ENCODE data around the gene ADARB2. TPM values are rescaled to one million over a fixed set of nuclear protein-coding genes. Genes with fewer than 3 reads are reported as not detected.

The ADARB2 gene
- total and polyA plus RNA-seq, 2 experiments from 2014 or later: 1.6 to 3.1 TPM

DNA sequence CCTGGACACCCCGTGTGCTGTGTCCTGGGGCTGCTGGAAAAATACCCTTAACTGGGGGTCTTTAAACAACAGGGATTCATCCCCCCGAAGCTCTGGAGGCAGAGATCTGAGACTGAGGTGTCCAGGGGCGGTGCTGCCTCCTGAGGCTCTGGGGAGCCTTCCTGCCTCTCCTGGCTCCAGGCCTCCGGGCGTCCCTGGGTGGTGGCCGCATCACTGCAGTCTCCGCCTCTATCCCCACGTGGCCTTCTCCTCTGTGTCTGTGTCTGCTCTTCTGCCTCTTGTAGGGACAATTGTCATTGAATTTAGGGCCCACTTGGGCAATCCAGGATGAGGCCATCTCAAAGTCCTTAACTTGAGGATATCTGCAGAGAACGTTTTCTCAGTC lies 464.6 kb downstream of the ADARB2 start:
- DNase-seq (ENCODE audit: low read depth in 1 of 2, low spot score in 1 of 2): no peak
- Histone ChIP-seq H3K27ac (no peak overlapping the region), H3K27me3 (no peaks in the 10 kb centered on the region), H3K4me1 (ENCODE audit: low read depth) (no peaks in the 10 kb centered on the region), H3K9me3 (ENCODE audit: low read depth) (no peaks in the 10 kb centered on the region), H3K36me3 (no peaks in the 10 kb centered on the region), H3K4me3 (no peak overlapping the region)
- TF ChIP-seq CTCF (IDR thresholded peaks at IDR 0.05; ENCODE audit: low read depth, low read length): no peak

DNA sequence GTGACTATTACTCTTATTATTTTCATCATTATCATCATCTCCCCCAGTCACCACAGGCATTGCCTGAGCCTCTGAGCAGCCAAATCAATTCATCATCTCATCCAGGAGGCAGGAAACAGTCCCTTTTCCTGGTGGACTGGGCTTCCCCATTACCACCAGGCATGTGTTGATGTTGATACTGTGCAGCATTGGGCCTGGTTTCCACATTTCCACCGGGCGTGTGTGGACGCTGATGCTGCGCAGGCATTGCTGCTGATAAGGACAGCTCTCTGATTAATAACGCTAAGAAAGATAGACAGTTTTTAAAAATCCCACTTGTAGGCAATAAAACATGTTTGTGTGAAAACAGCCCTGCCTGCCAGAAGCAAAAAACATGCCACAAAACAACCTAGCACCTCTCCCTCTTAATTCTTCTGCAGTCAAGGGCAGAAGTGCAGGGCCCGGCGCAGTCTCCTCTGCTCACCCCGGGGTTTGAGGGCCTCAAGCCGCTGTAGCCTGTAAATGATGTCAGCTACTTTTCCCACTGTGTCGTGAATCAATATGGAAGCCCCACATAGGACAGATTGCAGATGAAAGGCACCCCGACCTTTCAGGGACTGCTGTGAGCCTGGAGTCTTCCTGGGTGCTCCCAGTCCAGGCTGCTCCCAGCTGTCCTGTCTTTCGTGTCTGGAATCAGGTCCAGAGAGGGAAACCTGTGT lies 465.1 kb downstream of the ADARB2 start:
- no peak overlapping the region for H3K4me3 ChIP-seq
- no peaks in the 10 kb centered on the region for H3K27me3 ChIP-seq
- H3K27ac ChIP-seq: no peak overlapping the region
- no peak for DNase-seq (ENCODE audit: low read depth in 1 of 2, low spot score in 1 of 2)
- no peaks in the 10 kb centered on the region for H3K9me3 ChIP-seq (ENCODE audit: low read depth)
- no peaks in the 10 kb centered on the region for H3K4me1 ChIP-seq (ENCODE audit: low read depth)
- TF ChIP-seq CTCF (IDR thresholded peaks at IDR 0.05; ENCODE audit: low read depth, low read length): no peak
- no peaks in the 10 kb centered on the region for H3K36me3 ChIP-seq

GRCh38 chr10:1270906-1271305 lies 466.4 kb downstream of the ADARB2 start:
- Histone ChIP-seq H3K27me3 (no peaks in the 10 kb centered on the region), H3K4me1 (ENCODE audit: low read depth) (no peaks in the 10 kb centered on the region), H3K9me3 (ENCODE audit: low read depth) (no peaks in the 10 kb centered on the region), H3K36me3 (no peaks in the 10 kb centered on the region), H3K27ac (no peak overlapping the region), H3K4me3 (no peak overlapping the region)
- no peak for TF ChIP-seq CTCF (IDR thresholded peaks at IDR 0.05; ENCODE audit: low read depth, low read length)
- no peak for DNase-seq (ENCODE audit: low read depth in 1 of 2, low spot score in 1 of 2)

DNA sequence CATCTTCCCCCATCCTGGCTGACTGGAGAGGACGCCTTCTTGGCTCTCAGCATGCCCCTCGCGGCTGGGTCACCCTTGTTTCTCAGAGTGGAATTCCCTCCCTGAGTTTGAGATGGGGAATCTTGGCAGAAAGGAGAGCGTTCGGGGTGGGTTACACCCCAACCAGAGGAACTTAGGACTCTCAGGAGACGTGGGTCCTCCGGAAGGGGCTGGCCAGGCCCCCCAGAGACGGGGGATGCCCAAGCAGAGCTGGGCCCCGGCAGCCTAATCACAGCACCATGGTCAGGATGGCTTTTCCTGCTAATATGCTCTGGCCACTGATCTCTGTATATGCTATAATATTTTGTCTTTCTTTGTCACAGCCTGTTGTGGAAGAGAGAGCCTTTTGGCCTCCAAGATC lies 466.8 kb downstream of the ADARB2 start:
- no peaks in the 10 kb centered on the region for H3K27me3 ChIP-seq
- no peak for TF ChIP-seq CTCF (IDR thresholded peaks at IDR 0.05; ENCODE audit: low read depth, low read length)
- no peak overlapping the region for H3K27ac ChIP-seq
- H3K4me3 ChIP-seq: no peak overlapping the region
- H3K4me1 ChIP-seq (ENCODE audit: low read depth): no peaks in the 10 kb centered on the region
- H3K36me3 ChIP-seq: no peaks in the 10 kb centered on the region
- no peak for DNase-seq (ENCODE audit: low read depth in 1 of 2, low spot score in 1 of 2)
- no peaks in the 10 kb centered on the region for H3K9me3 ChIP-seq (ENCODE audit: low read depth)

DNA sequence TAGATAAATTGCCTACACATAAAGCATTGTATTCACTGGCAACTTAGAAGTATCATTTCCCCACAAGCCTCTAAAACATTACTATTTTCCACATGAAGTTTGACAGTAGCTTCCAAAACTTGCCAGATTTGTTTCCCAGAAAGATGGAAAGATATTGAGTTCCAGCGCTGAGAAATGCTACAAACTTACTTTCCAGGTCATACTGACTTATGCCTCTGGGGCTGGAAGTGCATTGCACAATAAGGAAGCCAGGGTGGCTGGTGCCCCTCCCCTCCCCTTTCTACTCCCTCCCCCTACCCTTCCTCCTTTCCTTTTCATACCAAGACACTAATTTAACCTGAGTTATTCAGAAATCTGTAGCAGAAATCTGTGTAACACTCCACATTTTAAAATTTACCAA lies 468.5 kb downstream of the ADARB2 start:
- TF ChIP-seq CTCF (IDR thresholded peaks at IDR 0.05; ENCODE audit: low read depth, low read length): no peak
- no peak overlapping the region for H3K4me3 ChIP-seq
- H3K36me3 ChIP-seq: no peaks in the 10 kb centered on the region
- DNase-seq (ENCODE audit: low read depth in 1 of 2, low spot score in 1 of 2): no peak
- H3K9me3 ChIP-seq (ENCODE audit: low read depth): no peaks in the 10 kb centered on the region
- no peaks in the 10 kb centered on the region for H3K27me3 ChIP-seq
- no peak overlapping the region for H3K27ac ChIP-seq
- H3K4me1 ChIP-seq (ENCODE audit: low read depth): no peaks in the 10 kb centered on the region
